ENCODE measurements around the gene ROR2. TPM values are rescaled to one million over a fixed set of nuclear protein-coding genes. Genes with fewer than 3 reads are reported as not detected.

Gene ROR2
- total and polyA plus RNA-seq, 2 experiments from 2014 or later: 8.1 to 18.8 TPM

DNA sequence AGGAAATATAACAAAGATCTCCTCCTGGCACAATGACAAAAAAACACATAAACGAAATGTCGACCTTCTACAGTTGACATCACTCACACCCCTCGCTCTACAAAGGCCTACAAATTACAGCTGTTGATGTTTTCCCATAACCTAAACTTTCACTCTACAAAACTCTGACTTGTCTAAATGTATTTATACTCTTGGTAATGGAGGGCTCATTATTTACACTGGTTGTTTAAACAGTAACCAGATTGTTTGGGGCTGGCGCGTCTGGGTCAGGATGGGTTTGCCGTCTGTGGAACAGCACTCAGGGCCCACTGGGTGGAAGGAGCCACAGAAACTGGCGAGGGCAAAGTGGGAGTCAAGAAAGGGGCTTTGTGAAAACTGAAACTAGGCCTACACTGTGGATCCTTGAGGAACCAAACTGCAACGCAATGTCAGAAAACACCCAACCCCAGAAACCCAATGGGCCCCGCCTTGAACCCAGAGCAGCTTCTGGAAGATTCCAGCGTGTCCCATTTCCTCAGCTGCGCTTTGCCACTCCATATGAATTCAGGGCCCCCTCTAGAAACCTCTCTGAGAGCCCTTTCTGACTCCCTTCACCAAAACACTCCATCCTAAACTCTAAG lies 136.7 kb downstream of the ROR2 start (continued):
- TF ChIP-seq, protein P1, sequence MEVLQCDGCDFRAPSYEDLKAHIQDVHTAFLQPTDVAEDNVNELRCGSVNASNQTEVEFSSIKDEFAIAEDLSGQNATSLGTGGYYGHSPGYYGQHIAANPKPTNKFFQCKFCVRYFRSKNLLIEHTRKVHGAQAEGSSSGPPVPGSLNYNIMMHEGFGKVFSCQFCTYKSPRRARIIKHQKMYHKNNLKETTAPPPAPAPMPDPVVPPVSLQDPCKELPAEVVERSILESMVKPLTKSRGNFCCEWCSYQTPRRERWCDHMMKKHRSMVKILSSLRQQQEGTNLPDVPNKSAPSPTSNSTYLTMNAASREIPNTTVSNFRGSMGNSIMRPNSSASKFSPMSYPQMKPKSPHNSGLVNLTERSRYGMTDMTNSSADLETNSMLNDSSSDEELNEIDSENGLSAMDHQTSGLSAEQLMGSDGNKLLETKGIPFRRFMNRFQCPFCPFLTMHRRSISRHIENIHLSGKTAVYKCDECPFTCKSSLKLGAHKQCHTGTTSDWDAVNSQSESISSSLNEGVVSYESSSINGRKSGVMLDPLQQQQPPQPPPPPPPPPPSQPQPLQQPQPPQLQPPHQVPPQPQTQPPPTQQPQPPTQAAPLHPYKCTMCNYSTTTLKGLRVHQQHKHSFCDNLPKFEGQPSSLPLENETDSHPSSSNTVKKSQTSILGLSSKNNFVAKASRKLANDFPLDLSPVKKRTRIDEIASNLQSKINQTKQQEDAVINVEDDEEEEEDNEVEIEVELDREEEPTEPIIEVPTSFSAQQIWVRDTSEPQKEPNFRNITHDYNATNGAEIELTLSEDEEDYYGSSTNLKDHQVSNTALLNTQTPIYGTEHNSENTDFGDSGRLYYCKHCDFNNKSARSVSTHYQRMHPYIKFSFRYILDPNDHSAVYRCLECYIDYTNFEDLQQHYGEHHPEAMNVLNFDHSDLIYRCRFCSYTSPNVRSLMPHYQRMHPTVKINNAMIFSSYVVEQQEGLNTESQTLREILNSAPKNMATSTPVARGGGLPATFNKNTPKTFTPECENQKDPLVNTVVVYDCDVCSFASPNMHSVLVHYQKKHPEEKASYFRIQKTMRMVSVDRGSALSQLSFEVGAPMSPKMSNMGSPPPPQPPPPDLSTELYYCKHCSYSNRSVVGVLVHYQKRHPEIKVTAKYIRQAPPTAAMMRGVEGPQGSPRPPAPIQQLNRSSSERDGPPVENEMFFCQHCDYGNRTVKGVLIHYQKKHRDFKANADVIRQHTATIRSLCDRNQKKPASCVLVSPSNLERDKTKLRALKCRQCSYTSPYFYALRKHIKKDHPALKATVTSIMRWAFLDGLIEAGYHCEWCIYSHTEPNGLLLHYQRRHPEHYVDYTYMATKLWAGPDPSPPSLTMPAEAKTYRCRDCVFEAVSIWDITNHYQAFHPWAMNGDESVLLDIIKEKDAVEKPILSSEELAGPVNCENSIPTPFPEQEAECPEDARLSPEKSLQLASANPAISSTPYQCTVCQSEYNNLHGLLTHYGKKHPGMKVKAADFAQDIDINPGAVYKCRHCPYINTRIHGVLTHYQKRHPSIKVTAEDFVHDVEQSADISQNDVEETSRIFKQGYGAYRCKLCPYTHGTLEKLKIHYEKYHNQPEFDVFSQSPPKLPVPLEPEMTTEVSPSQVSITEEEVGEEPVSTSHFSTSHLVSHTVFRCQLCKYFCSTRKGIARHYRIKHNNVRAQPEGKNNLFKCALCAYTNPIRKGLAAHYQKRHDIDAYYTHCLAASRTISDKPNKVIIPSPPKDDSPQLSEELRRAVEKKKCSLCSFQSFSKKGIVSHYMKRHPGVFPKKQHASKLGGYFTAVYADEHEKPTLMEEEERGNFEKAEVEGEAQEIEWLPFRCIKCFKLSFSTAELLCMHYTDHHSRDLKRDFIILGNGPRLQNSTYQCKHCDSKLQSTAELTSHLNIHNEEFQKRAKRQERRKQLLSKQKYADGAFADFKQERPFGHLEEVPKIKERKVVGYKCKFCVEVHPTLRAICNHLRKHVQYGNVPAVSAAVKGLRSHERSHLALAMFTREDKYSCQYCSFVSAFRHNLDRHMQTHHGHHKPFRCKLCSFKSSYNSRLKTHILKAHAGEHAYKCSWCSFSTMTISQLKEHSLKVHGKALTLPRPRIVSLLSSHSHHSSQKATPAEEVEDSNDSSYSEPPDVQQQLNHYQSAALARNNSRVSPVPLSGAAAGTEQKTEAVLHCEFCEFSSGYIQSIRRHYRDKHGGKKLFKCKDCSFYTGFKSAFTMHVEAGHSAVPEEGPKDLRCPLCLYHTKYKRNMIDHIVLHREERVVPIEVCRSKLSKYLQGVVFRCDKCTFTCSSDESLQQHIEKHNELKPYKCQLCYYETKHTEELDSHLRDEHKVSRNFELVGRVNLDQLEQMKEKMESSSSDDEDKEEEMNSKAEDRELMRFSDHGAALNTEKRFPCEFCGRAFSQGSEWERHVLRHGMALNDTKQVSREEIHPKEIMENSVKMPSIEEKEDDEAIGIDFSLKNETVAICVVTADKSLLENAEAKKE (CRISPR knock-in tag; IDR thresholded peaks at IDR 0.05): no peak
- TF ChIP-seq JUNB (IDR thresholded peaks at IDR 0.05; ENCODE audit: unreplicated experiment) (no peak), NANOG (IDR thresholded peaks at IDR 0.05; ENCODE audit: borderline replicate concordance) (no peak), EZH2phosphoT487 (IDR thresholded peaks at IDR 0.05; ENCODE audit: unreplicated experiment) (no peak), EZH2 (IDR thresholded peaks at IDR 0.05; ENCODE audit: low read depth, unreplicated experiment) (no peak), ZNF114 (CRISPR knock-in tag; IDR thresholded peaks at IDR 0.05) (no peak), ZNF331 (CRISPR knock-in tag; IDR thresholded peaks at IDR 0.05; ENCODE audit: low read depth) (no peak)
- TF ChIP-seq, protein P2, sequence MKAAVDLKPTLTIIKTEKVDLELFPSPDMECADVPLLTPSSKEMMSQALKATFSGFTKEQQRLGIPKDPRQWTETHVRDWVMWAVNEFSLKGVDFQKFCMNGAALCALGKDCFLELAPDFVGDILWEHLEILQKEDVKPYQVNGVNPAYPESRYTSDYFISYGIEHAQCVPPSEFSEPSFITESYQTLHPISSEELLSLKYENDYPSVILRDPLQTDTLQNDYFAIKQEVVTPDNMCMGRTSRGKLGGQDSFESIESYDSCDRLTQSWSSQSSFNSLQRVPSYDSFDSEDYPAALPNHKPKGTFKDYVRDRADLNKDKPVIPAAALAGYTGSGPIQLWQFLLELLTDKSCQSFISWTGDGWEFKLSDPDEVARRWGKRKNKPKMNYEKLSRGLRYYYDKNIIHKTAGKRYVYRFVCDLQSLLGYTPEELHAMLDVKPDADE (IDR thresholded peaks at IDR 0.05): no peak

DNA sequence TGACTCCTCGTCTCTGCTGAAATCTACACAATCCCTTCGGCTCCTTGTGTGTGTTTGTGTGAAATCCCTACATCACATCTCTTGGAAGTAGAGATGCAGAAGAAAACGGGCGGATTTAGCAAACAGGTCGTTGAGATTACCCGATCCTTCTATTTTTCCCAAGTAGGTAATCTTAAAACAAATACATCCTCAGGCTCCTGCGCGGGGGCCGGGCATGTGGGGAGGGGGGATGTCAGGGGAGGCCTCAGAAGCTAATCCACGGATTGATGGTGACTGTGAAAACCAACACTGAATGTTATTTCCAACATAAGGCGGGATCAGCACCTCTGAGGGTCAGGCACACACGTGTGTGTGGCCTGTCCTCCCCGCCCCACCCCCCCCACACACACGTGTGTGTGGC lies 137.8 kb downstream of the ROR2 start:
- H2AFZ ChIP-seq: no peak overlapping the region
- H3F3A ChIP-seq (replicated peaks; ENCODE audit: low read depth): no peaks in the 10 kb centered on the region
- no peaks in the 10 kb centered on the region for H3K79me2 ChIP-seq (replicated peaks; ENCODE audit: insufficient read depth)
- Mint-ChIP-seq H3K4me3 (no peak overlapping the region), H3K36me3 (ENCODE audit: low read depth) (no peaks in the 10 kb centered on the region), H3K27ac (no peak overlapping the region), H3K4me1 (peaks cover 11% of the 10 kb centered on the region; the same call in 2 of the 3 replicates), H3K27me3 (ENCODE audit: insufficient read depth, low read depth, poor library complexity) (peaks cover 11% of the 10 kb centered on the region), H3K9me3 (no peaks in the 10 kb centered on the region)
- H4K20me1 ChIP-seq (replicated peaks; ENCODE audit: insufficient read depth): no peaks in the 10 kb centered on the region
- no peaks in the 10 kb centered on the region for H3K36me3 ChIP-seq (ENCODE audit: insufficient read depth)
- no peaks in the 10 kb centered on the region; the same call in none of the 2 replicates for H3K4me1 ChIP-seq (ENCODE audit: insufficient read depth)
- ATAC-seq (no peak), DNase-seq (ENCODE audit: low spot score) (no peak)
- no peak overlapping the region for H3K4me2 ChIP-seq
- H3K27me3 ChIP-seq (ENCODE audit: insufficient read depth): no peaks in the 10 kb centered on the region
- H3K27ac ChIP-seq (ENCODE audit: low read depth): no peak overlapping the region
- H3K9me2 ChIP-seq (ENCODE audit: insufficient read depth): no peaks in the 10 kb centered on the region
- H3K4me3 ChIP-seq: no peak overlapping the region
- TF ChIP-seq NANOG (IDR thresholded peaks at IDR 0.05; ENCODE audit: borderline replicate concordance): no peak
- TF ChIP-seq, protein P1 (CRISPR knock-in tag; IDR thresholded peaks at IDR 0.05): no peak

Data from GM23338 (cell line).